ENCODE data around the gene ZBTB1. TPM values are rescaled to one million over a fixed set of nuclear protein-coding genes. Genes with fewer than 3 reads are reported as not detected.

Gene ZBTB1
- total and polyA plus RNA-seq, 10 donors: 25.4 to 84.2 (median 57.5) TPM

DNA sequence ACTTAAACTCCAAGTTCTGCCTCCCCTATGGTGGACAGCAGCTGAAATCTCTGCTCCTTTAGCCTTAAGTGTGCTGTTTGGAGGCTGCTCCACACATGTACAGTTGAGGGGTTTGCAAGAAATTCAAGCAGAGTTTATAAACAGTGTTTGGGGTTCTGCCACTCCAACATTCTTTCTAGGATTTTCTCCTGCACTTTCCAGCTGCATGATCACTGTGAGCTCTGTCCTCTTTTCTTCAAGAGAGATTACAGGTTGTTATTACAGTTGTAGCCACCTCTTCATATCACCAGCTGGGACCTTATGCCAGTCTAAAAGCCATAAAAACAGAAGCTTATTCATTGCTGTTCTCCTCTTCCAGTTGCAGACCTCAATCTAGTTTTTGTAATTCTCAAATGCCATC, 9.3 kb upstream of the ZBTB1 start:
- Histone ChIP-seq H3K4me3 (no peak overlapping the region), H3K36me3 (peaks cover 0 to 70% (median 8%) of the 10 kb centered on the region in 6 donors), H3K27ac (no peak overlapping the region), H3K9me3 (no peaks in the 10 kb centered on the region), H3K27me3 (replicated peaks in 1 of 7) (no peaks in the 10 kb centered on the region), H3K4me1 (peaks cover 7 to 56% (median 15%) of the 10 kb centered on the region in 6 donors)
- intact Hi-C loops (cut with DNase I; ENCODE audit: low total_unique reads): no loop called here
- DNase-seq: no peak
- TF ChIP-seq, protein P1, sequence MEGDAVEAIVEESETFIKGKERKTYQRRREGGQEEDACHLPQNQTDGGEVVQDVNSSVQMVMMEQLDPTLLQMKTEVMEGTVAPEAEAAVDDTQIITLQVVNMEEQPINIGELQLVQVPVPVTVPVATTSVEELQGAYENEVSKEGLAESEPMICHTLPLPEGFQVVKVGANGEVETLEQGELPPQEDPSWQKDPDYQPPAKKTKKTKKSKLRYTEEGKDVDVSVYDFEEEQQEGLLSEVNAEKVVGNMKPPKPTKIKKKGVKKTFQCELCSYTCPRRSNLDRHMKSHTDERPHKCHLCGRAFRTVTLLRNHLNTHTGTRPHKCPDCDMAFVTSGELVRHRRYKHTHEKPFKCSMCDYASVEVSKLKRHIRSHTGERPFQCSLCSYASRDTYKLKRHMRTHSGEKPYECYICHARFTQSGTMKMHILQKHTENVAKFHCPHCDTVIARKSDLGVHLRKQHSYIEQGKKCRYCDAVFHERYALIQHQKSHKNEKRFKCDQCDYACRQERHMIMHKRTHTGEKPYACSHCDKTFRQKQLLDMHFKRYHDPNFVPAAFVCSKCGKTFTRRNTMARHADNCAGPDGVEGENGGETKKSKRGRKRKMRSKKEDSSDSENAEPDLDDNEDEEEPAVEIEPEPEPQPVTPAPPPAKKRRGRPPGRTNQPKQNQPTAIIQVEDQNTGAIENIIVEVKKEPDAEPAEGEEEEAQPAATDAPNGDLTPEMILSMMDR (IDR thresholded peaks at IDR 0.05 in 8 of 11, conservative IDR thresholded peaks at IDR 0.05 in 3 of 11): no peak
- no peak for TF ChIP-seq POLR2AphosphoS5 (IDR thresholded peaks at IDR 0.05)
- no peak for TF ChIP-seq POLR2A (IDR thresholded peaks at IDR 0.05)

DNA sequence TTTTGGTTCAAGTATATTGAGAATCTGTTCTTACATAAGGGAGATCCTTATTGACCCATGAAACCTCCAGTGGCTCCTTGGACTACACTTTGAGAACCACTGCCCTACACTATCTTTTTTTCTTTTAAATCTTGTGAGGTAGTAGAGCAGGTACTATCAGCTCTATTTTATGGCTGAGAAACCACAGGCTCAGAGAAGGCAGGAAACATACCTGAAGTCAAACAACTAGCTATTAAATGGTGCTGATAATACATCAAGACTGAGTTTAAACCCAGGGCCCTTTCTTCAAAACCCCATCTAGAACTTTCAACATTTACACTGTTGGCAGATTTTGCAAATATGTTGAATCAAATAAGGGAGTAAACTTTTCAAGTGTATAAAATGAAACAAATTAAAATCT, 7.8 kb upstream of the ZBTB1 start:
- H3K27me3 ChIP-seq (replicated peaks in 1 of 7): no peaks in the 10 kb centered on the region
- DNase-seq: no peak
- peaks cover 22 to 71% (median 29%) of the 10 kb centered on the region in 6 donors for H3K4me1 ChIP-seq
- TF ChIP-seq, protein P1 (IDR thresholded peaks at IDR 0.05 in 8 of 11, conservative IDR thresholded peaks at IDR 0.05 in 3 of 11): no peak
- TF ChIP-seq POLR2A (IDR thresholded peaks at IDR 0.05) (no peak), POLR2AphosphoS5 (IDR thresholded peaks at IDR 0.05) (no peak)
- intact Hi-C loops (cut with DNase I; ENCODE audit: low total_unique reads): no loop called here
- no peak overlapping the region for H3K27ac ChIP-seq
- no peak overlapping the region for H3K4me3 ChIP-seq
- no peaks in the 10 kb centered on the region for H3K9me3 ChIP-seq
- H3K36me3 ChIP-seq: peaks cover 0 to 55% (median 7%) of the 10 kb centered on the region in 6 donors

DNA sequence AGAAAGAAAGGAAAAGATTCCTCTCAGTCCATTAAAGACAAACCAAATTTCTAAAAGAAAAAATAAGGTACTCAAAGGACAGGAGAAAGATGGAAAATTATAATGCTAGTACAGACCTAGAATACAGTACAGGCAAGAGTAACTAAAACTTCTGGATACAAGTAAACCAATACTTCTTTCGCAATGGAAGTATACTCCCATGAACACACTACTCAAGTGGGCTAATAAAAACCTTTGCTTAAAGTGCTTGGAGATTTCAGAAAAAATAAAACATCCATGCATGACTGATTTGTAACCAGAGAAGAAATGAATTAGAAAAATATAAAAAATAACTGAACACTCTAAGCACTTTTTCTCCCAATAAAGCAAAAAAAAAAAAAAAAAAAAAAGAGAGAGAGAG, 4.5 kb upstream of the ZBTB1 start:
- Histone ChIP-seq H3K36me3 (peaks cover 0 to 31% (median 7%) of the 10 kb centered on the region in 6 donors), H3K9me3 (no peaks in the 10 kb centered on the region), H3K27me3 (replicated peaks in 1 of 7) (no peaks in the 10 kb centered on the region), H3K4me3 (no peak overlapping the region), H3K4me1 (peaks cover 27 to 71% (median 41%) of the 10 kb centered on the region in 6 donors), H3K27ac (peak overlapping the region in 6 of 8 donors; percentile 3 to 100 (median 58))
- TF ChIP-seq POLR2AphosphoS5 (IDR thresholded peaks at IDR 0.05) (no peak), POLR2A (IDR thresholded peaks at IDR 0.05) (no peak)
- TF ChIP-seq, protein P1 (IDR thresholded peaks at IDR 0.05 in 8 of 11, conservative IDR thresholded peaks at IDR 0.05 in 3 of 11): no peak
- intact Hi-C loops (cut with DNase I; ENCODE audit: low total_unique reads): no loop called here
- no peak for DNase-seq
- WGBS, 5 donors: 96 to 100% (median 97%) methylated on average over 1 of the region's 1 CpG

DNA sequence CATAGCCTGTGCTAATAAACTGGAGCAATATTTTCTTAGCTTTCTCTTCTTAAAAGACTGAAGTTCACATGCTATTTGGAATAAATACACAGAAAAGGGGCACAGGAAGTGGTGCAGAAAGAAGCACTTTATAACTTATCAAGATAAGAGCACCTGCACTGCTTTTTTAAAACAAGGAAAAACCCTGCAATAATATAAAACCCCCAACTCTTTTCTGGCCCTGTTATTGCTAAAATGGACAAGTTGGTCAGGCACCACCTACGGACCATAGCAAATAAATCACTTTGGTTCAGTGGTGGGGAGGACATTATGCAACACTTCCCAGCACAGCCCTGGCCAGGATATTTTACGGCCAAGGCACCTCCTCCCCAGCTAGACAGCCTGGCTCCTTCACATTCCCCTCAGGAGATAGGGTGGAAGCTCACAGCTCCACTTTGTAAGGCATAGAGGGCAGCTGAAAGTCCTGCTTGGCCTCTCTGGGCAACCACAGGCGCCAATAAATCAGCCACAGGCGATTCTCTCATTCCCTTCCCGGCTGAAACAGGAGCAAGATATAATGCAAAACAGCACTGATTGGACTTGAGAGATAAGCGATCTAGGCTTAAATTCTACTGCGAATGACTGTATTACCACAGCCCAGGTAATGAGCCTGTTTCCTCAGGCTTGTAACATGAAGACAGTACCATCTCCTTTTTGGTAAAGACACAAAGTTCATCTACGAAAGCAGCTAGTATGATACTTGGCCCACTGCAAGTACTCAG, 3.0 kb upstream of the ZBTB1 start:
- TF ChIP-seq POLR2AphosphoS5 (IDR thresholded peaks at IDR 0.05): peak in 2 of 3 donors; percentile 37 to 43
- TF ChIP-seq, protein P1 (IDR thresholded peaks at IDR 0.05 in 8 of 11, conservative IDR thresholded peaks at IDR 0.05 in 3 of 11): no peak
- intact Hi-C loops (cut with DNase I; ENCODE audit: low total_unique reads): no loop called here
- DNase-seq: no peak
- H3K4me1 ChIP-seq: peaks cover 27 to 80% (median 52%) of the 10 kb centered on the region in 6 donors
- H3K27ac ChIP-seq: peak overlapping the region; percentile 99 to 100 (median 99)
- H3K4me3 ChIP-seq: peak overlapping the region in 6 of 8 donors; percentile 11 to 88 (median 80)
- no peaks in the 10 kb centered on the region for H3K9me3 ChIP-seq
- peaks cover 0 to 20% (median 7%) of the 10 kb centered on the region in 6 donors for H3K36me3 ChIP-seq
- 35 to 39% (median 36%) methylated on average over 8 of the region's 8 CpGs for WGBS, 5 donors
- no peaks in the 10 kb centered on the region for H3K27me3 ChIP-seq (replicated peaks in 1 of 7)
